Stimulated activated CD8-positive, alpha-beta memory T cell treated with anti-CD3 and anti-CD28 coated beads, Interleukin-7, amount 100 ng/mL, for 24 hours (primary cell): Measurements from ENCODE around the gene ENTHD1.

Source experiments
- DNase-seq: peaks from one replicate; pipeline ENCODE4 v3.0.0-alpha.2; 2020; ENCODE audit warnings: low read depth

The ENTHD1 gene, protein sequence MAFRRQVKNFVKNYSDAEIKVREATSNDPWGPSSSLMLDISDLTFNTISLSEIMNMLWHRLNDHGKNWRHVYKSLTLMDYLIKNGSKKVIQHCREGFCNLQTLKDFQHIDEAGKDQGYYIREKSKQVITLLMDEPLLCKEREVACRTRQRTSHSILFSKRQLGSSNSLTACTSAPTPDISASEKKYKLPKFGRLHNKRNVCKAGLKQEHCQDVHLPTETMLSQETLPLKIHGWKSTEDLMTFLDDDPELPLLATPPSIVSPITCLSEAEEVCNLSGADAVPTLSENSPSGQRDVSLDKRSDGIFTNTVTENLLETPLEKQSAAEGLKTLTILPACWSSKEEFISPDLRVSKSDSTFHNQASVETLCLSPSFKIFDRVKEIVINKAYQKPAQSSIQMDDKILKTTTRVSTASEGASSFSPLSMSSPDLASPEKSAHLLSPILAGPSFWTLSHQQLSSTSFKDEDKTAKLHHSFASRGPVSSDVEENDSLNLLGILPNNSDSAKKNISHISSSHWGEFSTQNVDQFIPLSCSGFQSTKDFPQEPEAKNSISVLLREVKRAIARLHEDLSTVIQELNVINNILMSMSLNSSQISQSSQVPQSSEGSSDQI

DNA sequence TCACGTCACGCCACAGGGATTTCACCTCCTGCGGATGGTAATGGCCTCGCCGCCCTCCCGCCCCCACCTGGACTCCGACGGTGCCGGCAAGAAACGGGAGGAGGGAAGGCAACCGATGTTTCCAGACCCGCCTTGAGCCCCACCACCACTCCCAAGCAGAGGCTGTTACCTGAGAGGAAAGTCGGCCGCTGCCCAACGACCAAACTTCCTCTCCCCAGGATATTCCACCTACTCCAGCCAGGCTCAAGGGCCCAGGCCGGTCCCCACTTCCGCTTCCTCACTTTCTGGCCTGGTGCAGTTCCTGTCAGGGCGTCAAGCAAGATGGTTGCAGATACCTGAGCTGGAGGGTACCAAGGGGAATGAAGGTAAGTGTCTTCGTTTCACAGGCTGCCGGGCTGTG is at the start of gene ENTHD1:
Gene ENTHD1, minus strand, starts transcription at position 235 of the 400 bp plus-strand sequence. CDS start 6,012 bp downstream, outside the sequence.
- DNase-seq = no peak

DNA sequence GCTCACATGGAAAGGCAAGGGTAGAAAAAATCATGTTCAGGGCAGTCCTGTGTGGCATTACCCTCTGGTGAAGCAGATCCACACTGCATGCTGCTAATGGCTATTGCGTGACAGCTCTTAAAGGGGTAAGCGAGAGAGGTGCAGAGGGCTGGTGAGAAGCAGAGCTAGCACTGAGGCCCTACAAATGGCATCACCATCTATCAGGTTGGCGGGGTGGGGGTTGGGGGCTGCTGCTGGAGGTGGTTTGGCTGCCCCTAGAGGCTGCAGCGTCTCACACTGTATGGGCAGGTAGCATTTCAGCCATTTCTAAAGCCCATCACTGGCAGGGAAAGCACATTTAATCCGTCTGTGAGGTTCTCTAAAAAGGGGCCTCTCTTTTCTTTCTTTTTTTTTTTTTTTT is 49.8 kb upstream of the ENTHD1 start:
- no peak for DNase-seq

DNA sequence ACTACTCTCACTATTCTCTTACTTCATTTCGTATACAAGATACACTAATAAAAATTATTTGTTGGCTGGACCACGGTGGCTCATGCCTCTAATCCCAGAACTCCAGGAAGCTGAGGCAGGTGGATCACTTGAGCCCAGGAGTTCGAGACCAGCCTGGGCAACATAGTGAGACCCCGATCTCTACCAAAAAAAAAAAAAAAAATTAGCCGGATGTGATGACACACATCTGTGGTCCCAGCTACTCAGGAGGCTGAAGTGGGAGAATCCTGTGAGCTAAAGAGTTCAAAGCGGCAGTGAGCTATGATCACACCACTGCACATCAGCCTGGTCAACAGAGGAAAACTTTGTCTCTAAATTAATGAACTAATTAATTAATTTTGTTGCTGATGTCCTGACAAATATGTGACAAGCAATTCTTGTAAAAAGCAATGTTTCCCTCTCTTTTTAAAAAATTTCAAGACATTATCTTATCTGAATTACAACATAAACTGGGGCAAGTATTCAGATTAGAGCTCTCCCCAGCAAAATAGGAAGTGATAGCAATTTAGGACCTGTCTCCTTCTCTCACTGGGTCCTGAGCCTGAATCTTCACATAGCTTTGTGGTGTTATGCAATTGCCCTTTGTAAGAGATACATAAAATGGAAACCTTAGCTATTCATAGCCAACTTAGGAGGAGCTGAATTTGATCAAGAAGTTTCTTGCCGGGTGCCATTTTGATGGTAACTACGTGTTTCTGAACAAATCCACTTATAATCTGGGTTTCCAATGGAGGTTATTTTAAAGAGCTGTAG is 49.1 kb upstream of the ENTHD1 start:
- DNase-seq = no peak

DNA sequence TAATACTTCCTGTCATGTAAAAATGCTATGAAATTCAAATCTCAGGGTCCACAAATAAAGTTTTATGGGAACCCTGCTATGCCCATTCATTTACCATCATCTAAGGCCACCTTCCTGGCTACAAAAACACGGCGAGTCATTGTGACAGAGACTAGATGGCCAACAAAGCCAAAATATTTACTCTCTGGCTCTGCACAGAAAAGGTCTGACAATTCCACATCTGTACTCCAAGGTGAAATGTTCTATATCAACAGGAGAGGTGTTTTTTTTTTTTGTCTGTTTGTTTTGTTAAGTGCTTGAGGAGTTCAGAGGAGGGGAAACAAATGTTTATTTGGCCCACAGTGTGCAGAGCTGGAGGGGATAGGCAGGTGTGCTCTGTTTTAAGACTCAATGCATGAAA is 48.0 kb upstream of the ENTHD1 start:
- no peak for DNase-seq

DNA sequence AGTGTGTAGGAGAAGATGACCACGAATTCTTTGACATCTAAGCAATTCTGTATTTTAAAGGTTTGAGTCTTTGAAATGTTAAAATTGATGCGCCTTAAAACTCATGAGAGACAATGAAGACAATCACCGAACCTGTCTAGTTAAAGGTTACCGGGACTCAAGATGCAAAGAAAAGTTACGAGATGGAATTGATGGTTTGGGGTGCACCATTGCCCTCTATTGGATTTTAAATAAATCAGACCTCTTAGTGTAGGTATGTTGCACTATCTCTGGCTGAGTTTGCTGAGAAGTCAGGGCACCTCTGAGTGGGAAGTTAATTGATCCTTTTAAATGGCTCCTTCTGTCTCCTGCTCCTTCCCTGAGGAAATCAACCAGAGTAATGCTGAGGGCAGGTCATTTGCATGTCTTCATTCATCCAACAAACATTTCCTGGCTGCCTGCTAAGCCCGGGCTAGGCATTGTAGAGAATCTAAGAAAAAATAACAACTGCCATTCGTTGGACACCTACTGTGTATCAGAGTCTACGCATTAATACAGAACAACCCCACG is 47.3 kb upstream of the ENTHD1 start:
- no peak for DNase-seq

DNA sequence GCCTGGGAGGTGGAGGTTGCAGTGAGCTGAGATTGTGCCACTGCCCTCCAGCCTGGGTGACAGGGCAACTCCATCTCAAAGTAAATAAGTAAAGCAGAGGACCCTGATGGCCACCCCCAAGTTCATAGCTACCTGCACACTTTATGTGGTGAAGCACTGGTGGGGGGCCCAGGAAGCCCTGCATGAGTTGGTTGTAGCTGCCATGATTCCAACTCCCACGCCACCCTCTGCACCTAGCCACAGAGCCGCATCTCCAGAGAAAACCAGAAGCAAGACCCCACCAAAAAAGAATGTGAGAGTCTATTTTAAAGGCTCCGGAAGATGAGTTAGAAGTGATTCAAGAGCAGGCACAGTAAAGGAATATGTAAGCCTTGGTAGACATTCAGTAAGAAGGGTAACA is 46.3 kb upstream of the ENTHD1 start:
- DNase-seq = no peak

DNA sequence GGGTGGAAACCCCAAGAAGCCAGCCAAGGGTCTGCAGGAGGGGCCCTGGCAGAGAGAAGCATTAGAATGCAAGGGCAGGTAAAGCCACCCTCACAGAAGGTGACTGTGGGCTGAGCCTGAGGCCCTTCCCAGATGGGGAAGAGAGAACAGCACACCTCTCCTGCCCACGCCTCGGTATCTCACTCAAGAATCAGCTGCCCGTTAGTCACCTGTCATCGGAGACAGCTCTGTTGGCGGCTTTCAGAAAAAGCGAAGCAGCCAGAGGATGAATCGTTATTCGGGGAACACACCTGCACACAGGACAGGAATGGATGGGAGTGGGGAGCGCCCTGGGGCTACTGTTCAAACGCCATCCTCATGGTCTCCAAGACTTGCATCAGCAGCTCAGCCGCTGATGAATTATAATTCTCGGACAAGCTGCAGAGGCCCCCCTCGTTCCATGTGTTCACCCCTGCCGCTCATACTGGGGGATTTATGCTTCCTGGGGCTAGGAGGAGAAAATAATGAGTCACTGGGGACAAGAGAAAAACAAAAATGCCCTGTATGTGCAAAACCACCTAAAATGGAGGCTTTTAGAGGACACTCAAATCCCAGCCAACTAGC is 45.0 kb upstream of the ENTHD1 start:
- no peak for DNase-seq

DNA sequence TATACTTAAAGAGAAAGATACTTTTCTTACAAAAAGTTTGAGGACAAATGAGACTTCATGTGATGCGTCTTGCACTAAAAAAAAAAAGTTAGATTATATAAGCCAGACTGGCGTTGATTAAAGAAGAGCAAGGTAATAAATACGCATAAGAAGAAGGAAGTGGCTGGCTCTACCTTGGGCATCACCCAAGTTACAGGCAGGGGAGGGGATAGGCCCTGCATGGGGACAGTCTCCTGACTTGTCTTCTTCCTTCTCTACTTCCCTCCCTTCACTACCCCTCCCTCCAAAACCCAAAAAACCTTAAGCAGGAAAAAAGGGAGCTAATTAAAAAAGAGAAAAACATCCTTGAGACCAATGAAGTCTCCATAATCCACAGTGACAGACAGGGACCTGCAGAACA is 44.3 kb upstream of the ENTHD1 start:
- DNase-seq = no peak

DNA sequence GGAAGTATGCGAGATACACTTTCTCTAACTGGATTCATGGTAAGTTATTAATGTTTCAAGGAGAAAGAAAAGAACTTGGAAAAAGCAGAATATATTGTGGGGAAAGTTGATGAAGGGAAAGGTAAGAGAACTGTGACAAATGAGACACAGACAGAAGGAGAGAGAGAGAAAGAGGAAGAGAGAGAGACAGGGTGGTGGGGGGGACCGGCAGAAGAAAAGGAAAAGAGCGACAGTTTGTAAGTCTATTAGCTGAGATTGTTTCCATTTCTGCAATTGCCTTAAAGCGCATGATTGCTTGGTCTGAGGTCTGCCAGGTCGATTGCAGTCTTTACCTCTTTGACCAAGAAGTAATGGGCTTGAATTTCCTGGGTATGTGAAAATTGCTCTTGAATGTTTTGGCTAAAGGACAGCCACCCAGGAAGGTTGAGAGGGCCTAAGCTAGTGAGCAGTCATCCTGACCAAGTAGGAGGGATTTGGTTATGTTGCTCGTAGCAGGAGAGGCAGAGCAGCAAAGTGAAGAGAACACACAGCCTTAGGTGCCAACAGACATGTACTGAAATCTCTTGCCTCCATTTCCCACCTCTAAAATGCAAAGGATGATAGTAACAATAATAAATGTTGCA is 43.1 kb upstream of the ENTHD1 start:
- DNase-seq = no peak

DNA sequence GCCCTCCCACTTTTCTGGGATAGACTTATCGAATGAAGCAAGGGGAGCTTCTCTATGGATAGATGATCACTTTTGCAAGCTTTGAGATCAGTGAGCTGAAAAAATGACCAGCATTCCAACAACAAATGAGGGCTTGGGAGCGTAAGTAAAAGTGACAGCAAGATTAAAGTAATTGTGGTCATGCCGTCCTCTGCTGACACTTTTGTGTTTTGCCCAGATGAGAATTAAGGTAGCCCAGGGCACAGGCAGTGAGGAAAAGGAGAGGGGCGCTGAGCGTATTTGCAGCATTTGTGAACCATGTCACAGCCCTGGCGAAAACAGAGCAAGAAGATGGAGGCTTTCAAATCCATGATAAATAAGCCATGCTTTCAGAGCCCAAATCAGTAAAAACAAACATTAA is 42.1 kb upstream of the ENTHD1 start:
- DNase-seq = no peak

DNA sequence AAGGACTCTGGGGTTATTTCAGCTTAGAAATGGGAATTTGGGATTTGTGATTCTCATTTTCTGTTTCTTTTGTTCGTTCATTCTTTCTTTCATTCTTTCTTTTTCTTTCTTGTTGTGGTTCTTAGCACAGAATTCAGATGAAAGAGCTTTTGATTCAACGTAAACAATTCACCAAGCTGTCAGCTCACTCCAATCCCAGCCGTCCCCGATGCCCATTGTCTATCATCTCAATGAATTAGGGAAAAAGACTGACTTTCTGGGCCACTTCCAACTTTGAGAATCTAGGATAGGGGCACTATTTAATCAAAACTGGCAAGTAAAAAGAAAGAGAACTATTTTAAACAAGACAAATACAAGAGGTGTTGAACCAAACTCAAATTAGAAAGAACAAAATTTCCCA is 41.6 kb upstream of the ENTHD1 start:
- DNase-seq = no peak

DNA sequence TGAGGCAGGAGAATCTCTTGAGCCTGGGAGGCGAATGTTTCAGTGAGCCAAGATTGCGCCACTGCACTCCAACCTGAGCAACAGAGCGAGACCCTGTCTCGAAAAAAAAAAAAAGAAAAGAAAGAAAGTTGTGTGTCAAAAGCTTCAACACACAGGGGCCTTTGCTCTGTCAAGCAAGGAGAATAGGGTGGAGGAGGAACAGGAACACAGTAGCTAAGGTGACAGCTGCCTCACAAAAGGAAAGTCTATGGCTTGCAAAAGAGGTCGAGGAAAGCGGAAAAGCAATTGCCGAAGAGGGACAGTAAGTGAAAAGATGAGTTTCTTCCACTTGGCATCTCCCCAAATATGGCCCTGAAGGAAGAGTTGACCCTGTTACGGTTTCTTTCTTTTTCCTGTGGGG is 40.2 kb upstream of the ENTHD1 start:
- no peak for DNase-seq

DNA sequence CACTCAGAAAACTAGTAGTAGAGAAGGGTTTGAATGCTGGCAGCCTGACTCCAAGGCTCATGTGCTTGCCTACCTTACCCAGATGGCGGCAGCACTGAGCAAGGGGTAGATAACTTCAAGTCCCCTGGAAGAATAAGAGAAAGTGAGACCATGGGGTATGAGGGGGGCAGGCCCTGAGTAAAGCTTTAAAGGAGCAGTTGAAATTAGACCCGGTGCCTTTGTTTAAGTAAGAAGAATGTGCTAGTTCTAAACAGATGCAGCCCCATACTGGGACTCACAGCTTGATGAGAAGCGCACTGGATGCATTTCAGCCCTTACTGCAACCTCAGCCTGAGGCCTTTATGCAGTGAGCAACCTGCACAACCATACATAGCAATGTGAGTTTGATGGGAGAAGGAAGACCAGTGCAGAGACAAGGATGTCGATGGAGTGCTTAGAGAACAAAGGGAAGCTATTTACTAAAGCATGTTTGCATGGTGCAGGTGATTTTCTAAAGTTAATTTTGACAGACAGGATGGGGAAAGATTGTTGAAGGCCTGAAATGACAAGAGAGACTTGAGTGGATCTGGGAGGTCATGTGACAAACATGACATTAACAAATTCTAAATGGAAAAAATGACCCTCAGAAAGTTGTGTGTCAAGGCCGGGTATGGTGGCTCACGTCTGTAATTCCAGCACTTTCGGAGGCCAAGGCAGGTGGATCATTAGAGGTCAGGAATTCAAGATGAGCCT is 39.5 kb upstream of the ENTHD1 start:
- no peak for DNase-seq

DNA sequence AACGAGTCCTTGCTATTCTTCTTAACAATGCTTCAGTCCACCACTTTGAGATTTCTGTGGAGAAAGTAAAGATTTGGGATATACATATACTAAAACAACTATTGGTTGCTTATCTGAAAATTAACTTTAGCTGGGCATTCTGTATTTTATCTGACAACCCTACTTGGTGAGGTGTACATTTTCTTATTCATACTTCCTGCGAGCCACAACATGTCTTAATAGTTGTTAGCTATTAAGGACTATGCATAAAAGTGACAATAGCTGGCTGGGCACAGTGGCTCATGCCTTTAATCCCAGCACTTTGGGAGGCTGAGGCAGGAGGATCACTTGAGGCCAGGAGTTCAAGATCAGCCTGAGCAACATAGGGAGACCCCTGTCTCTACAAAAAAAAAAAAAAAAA is 38.6 kb upstream of the ENTHD1 start:
- no peak for DNase-seq

DNA sequence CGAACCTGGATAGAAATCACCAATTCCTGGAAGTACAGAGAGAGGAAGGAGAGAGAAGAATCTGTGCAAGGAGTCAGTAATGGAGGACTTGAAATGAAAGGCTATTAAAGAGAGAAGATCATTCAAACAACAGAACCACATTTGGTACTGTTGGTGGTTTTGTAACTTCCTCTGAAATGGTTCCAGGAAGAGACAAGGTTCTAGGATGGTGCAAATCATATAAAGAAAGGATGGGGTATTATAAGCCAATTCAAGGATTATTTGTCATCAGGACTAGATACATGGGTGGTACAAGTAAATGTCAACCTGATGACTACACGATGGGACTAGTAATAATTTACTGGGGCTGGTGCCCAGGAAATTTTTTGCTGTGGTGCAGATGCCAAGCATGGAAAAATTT is 37.7 kb upstream of the ENTHD1 start:
- DNase-seq = no peak

DNA sequence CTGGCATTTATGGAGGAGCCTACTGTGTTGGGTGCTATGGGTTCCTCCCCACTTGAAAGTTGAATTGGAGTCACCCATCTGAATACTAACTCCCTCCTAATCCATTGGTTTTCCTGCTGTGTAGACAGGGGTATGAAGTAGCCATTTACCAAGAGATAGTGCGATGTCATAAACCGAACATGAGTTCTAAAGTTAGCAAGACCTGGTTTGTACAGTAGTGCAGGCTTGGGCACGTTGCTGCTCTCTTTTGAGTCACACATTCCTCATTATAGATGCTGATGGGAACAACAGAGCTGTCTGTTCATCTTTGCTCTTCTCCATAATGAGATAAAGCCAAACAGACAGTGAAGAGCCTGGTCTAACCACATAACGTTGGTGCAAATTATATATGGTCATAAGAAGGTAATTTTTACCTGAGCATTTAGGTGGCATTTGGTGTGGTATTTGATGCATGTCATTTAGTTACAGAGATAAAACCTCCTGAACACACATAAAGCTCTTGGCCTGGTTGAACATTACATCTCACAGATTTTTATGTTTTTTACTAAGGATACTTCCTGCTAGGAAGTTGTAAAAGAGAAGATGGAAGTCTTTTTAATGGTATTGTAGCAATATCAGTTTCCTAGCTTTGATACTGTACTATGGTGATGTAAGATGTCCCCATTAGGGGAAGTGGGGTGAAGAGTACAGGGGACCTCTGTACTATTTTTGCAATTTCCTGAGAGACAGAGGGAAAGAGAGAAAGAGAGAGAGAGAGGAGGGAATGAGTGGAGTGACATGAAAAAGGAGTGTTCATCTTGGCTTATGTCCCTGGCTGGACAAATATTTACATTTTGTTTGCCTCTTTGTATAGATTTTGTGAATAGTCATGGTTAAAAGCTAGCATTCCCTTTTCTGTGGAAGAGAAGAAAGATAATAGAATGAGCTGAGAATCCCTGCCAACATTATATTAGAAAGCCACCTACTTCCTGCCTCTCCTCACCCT is 35.3 kb upstream of the ENTHD1 start:
- DNase-seq = no peak

DNA sequence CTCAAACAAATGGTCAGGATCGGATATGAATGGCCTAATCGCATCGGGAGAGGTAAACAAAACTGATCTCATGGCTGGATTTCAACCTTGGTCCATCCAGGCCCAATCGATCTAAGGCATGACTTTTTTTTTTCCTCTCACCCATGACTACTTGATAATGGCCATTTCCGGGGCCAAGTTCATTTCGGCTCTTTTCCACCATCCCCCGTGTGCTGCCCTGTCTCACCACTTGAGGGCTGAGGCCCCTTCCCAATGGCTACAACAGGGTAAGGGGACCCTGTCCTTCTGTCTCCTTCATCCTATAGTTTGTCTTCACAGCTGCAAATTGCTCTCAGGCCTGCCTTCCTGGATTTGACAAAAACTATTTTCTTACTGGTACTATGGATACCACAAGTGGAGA is 34.0 kb upstream of the ENTHD1 start:
- no peak for DNase-seq

DNA sequence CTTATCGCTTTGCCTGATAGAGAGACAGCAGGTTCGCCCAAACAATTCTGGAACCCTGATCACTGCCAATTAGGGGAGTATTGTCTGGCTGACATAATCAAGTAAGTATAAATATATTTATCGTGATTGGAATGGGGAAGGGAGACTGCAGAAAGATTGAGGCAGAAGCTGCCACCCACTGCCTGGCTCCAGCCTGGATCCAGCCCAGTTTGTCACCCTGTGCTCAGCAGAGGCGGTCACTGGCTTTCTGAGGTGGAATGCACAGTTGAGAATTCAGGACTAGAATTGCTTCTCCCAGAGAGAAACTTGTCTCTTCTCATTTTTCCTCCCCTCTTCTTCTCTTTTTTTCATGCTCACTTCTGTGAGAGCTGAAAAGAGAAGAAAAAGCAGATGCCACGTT is 33.2 kb upstream of the ENTHD1 start:
- no peak for DNase-seq

DNA sequence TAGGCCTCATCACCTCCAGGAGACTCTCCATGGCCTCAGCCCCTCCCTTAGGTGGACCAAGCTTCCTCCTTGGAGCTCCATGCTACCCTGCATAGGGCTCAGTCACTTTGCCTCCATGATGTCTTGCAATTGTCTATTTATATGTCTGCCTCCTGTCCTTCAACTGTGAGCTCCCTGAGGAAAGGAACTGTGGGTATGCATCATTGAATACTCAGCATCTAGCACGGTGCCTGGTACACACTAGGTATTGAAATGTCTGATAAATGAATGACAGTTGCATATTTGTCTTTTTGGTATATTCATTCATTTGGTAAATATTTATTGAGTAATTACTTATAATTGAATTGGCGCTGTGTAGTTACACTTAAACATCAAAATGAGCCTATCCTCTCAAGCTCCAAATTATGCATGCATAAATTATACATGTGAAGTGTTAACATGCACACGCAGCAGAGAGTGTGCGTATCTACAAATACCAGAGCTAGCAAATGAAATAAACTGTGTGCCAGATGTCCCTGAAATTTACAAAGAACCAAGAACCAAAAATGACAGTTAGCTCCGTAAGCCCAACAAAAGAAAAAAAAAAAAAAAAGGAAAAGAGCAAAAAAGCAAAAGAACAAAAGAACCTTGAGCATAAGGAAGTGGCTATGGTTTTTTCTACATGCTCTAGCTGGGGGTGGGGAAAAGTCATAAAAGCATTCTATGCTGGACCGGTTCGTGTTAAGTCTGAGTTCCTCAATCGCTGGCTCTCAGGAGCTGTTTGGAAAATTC is 32.5 kb upstream of the ENTHD1 start:
- DNase-seq = no peak
